Thymus (tissue), 11 donors: ENCODE data around the gene GDE1. TPM values are rescaled to one million over a fixed set of nuclear protein-coding genes. Genes with fewer than 3 reads are reported as not detected.
"Not testable (repeated sequence)": the region's sequence is repeated elsewhere in the genome, so short reads cannot be mapped to it uniquely, and the experiment has no call there.

Experiments
- DNase-seq, 9 donors: peaks; one replicate each; pipeline ENCODE4 v3.0.0-alpha.2; 2013; ENCODE audit warnings: low spot score in 9 of 9, low read depth in 6 of 9, missing footprints in 1 of 9
- H3K27ac ChIP-seq, 2 donors: one replicate each; pipeline ENCODE4 v1.5.1; 2013; ENCODE audit warnings: control low read depth in 1 of 2, low read depth in 1 of 2, low read length in 1 of 2, mild to moderate bottlenecking in 1 of 2, moderate library complexity in 1 of 2
- H3K27me3 ChIP-seq, 2 donors: one replicate each; pipeline ENCODE4 v1.5.1; 2013; ENCODE audit warnings: low read length in 1 of 2; ENCODE audit not compliant: control insufficient read depth in 2 of 2, insufficient read depth in 1 of 2
- H3K36me3 ChIP-seq, 2 donors: one replicate each; pipeline ENCODE4 v1.5.1; 2013; ENCODE audit warnings: low read length in 1 of 2, mild to moderate bottlenecking in 1 of 2, moderate library complexity in 1 of 2; ENCODE audit not compliant: control insufficient read depth in 2 of 2, insufficient read depth in 2 of 2
- H3K4me1 ChIP-seq, 2 donors: one replicate each; pipeline ENCODE4 v1.5.1; 2013; ENCODE audit warnings: low read length in 2 of 2; ENCODE audit not compliant: control insufficient read depth in 2 of 2, insufficient read depth in 2 of 2
- H3K4me3 ChIP-seq, 2 donors: one replicate each; pipeline ENCODE4 v1.5.1; 2013; ENCODE audit warnings: low read length in 2 of 2, control low read depth in 1 of 2, mild to moderate bottlenecking in 1 of 2
- H3K9me3 ChIP-seq, 2 donors: one replicate each; pipeline ENCODE4 v1.5.1; 2013; ENCODE audit warnings: low read length in 1 of 2, mild to moderate bottlenecking in 1 of 2; ENCODE audit not compliant: control insufficient read depth in 2 of 2, insufficient read depth in 1 of 2
- WGBS: extraction: QIAGEN DNeasy Blood & Tissue Kit; methylation state at CpG from one replicate; pipeline ENCODE4 v1.1.7; 2013; 5-methylcytosine and 5-hydroxymethylcytosine counted together
- polyA plus RNA-seq: library from polyadenylated mRNA; stranded (reverse); fragments of 200-250 nt; gene quantifications from one replicate; pipeline ENCODE4 v1.2.3, GENCODE V29; 2013
- total RNA-seq: library from RNA; stranded (reverse); fragments of 120-200 nt; gene quantifications from one replicate; pipeline ENCODE4 v1.2.4, GENCODE V29; 2013
- donor health status: healthy.

The GDE1 gene
- total and polyA plus RNA-seq, 2 donors: 19.7 to 26.0 TPM

DNA sequence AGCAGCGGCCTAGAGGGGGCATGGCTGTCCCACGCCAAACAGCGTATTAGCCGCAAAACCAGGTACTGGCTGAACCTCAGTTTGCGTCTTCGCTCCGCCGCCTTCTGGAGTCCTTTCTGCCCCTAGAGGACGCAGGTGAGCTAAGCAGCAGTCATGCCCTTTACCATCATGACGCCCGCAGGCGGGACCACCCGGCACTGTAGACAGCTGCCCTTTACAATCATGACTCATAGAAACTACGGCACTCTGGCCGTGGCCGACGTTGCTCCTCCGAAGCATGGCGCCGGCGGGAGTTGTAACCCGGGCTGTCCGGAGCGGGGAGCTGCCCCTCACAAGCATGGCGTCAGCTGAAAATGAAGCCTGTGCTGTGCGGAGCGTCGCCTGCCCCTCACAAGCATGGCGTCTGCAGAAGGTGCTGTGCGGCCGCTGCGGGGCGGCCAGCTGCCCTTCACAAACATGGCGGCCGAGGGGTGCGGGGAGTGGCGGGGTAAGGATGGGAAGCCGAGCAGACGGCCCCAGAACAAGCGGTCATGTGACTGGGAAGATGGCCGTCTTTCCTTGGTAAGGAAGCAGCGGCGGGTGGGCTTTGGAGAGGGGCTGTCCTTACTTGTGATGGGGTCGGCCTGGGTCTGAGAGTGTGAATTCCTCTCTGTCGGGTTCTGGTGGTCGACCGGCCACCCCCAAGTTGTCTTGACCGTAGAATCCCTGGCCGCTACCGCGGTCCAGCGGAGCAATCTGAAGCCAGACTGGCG is 33.5 kb upstream of the GDE1 start, which contains the start of gene VPS35L:
VPS35L (plus strand) TSS at position 518 of the 752 bp plus-strand sequence; CDS start at position 545, 27 bp downstream.
- peaks cover 0 to 3% of the 10 kb centered on the region in 2 donors for H3K36me3 ChIP-seq
- H3K4me1 ChIP-seq: peaks cover 2 to 9% of the 10 kb centered on the region in 2 donors
- peak within 1 kb of the TSS; percentile 75 to 84 for H3K4me3 ChIP-seq
- DNase-seq: peak; percentile 89 to 98 (median 96)
- H3K27me3 ChIP-seq: no peaks in the 10 kb centered on the region
- H3K27ac ChIP-seq: peak within 1 kb of the TSS; percentile 69 to 82
- WGBS: under 1% methylated on average over 53 of the region's 53 CpGs
- H3K9me3 ChIP-seq: no peaks in the 10 kb centered on the region

DNA sequence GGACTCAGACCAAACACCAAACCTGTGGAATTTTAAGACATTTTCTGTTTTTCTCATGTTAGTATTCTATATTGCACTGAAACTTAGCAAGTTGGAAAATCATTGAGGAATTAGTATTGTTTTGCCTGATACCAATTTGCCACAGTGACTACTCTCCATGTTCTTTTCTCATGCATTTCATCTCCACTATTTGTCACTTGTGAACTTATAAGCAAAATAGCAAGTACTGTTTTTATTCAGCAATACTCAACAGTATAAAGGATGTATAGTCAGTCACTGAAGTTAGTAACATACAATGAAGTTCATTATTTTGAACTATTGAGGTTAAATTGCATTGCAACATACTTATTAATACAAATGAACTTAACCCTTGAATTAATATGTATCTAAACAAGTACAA is 27.8 kb upstream of the GDE1 start:
- no peak for DNase-seq
- peaks cover 0 to 12% of the 10 kb centered on the region in 2 donors for H3K36me3 ChIP-seq
- H3K4me1 ChIP-seq: peaks cover 0 to under 1% of the 10 kb centered on the region in 2 donors
- H3K9me3 ChIP-seq: no peaks in the 10 kb centered on the region
- no peak overlapping the region for H3K27ac ChIP-seq
- no peaks in the 10 kb centered on the region for H3K27me3 ChIP-seq
- no peak overlapping the region for H3K4me3 ChIP-seq

DNA sequence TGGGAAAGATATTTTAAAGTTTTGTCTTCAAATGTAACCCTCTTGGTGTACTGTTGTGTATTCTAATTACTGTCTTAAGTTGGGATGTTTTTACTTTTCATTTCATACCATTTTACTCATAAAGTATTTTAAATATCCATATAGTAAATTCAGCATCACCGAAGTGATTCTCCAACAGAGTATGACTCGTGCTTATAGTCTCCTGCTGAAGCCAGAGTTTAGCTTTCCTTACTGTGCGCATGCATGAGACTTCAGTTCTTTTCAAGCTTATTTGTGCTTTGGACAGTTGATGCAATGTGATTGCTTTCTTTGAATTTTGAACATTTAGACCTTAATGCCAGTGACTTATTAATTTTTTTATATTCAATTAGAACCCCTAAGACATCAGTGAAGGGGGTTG is 26.2 kb upstream of the GDE1 start:
- no peak for DNase-seq
- Histone ChIP-seq H3K36me3 (peaks cover 0 to 12% of the 10 kb centered on the region in 2 donors), H3K9me3 (no peaks in the 10 kb centered on the region), H3K4me1 (no peaks in the 10 kb centered on the region), H3K27me3 (no peaks in the 10 kb centered on the region), H3K27ac (no peak overlapping the region), H3K4me3 (no peak overlapping the region)
- WGBS: 98% methylated on average over 3 of the region's 3 CpGs

- not testable (repeated sequence) for H3K27me3 ChIP-seq, H3K4me3 ChIP-seq, H3K4me1 ChIP-seq, DNase-seq, H3K27ac ChIP-seq, H3K9me3 ChIP-seq
- peaks cover 6 to 24% of the 10 kb centered on the region in 2 donors for H3K36me3 ChIP-seq
- 85% methylated on average over 10 of the region's 10 CpGs for WGBS
Observed at GRCh38 chr16:19543278-19543996, 21.5 kb upstream of the GDE1 start.

GRCh38 chr16:19542138-19542821 is 20.4 kb upstream of the GDE1 start:
- WGBS: 98% methylated on average over 3 of the region's 3 CpGs
- H3K9me3 ChIP-seq: no peaks in the 10 kb centered on the region
- H3K4me1 ChIP-seq: no peaks in the 10 kb centered on the region
- no peaks in the 10 kb centered on the region for H3K27me3 ChIP-seq
- H3K27ac ChIP-seq: no peak overlapping the region
- peak in 1 of 9 donors; percentile 23 for DNase-seq
- no peak overlapping the region for H3K4me3 ChIP-seq
- H3K36me3 ChIP-seq: peaks cover 6 to 26% of the 10 kb centered on the region in 2 donors

DNA sequence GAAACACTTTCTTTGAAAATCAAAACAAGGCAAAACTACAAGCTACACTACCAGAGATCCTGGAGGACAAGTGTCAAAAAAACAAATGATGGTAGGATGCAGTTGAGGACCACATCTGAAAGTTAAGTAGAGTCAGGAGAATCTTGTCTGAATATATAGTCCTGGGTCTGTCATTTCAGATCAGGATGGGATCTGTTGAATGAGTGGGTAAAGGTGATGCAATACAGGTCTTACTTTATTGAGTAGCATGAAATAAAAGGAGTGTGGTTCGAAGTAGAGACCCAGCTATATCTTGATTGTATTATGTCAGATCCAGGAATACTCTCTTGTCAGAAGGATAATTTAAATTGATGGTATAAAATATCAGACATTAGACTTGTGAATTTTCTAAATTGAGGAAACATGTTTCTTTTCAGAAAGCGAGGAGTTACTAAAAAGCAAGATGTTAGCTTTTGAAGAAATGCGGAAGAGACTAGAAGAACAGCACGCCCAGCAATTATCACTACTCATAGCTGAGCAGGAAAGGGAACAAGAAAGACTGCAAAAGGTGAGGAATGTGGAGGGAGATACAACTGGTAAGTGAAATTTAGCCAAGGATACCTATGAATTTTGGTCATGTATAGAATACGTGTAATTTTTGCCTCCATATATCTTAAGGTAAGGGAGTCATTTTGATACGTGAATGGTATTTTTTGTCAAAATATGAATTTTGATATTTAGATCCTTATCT is 18.5 kb upstream of the GDE1 start:
- WGBS: 99% methylated on average over 6 of the region's 6 CpGs
- H3K36me3 ChIP-seq: peaks cover 19 to 37% of the 10 kb centered on the region in 2 donors

DNA sequence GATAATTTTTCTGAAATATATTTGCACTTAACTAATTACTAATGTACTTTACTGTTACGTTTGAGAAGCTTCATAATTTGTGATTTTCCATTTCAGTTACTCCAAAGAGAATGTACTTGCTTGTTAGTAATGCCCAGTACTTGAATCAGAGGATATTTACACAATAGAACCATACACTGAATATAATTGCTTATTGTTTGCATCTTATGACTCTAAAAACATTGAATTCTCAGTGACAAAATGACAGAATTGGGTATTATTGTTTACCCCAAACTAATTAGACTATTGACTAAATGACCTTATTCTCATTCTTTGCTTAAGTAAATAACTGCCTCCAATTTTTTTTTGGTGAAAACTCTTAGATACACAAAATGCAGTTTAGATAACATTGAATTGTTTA is 10.7 kb upstream of the GDE1 start:
- Histone ChIP-seq H3K27me3 (no peaks in the 10 kb centered on the region), H3K4me1 (no peaks in the 10 kb centered on the region), H3K27ac (no peak overlapping the region), H3K36me3 (peaks cover 21 to 40% of the 10 kb centered on the region in 2 donors), H3K4me3 (no peak overlapping the region), H3K9me3 (no peaks in the 10 kb centered on the region)
- WGBS: 45% methylated on average over 1 of the region's 1 CpG
- no peak for DNase-seq

More for the DNA sequence above, 18.5 kb upstream of the GDE1 start:
- no peak for DNase-seq
- no peak overlapping the region for H3K4me3 ChIP-seq
- H3K27ac ChIP-seq: no peak overlapping the region
- H3K27me3 ChIP-seq: no peaks in the 10 kb centered on the region
- no peaks in the 10 kb centered on the region for H3K9me3 ChIP-seq
- H3K4me1 ChIP-seq: no peaks in the 10 kb centered on the region

GRCh38 chr16:19528666-19529065 is 6.8 kb upstream of the GDE1 start:
- no peaks in the 10 kb centered on the region for H3K27me3 ChIP-seq
- no peak overlapping the region for H3K4me3 ChIP-seq
- peaks cover 5% of the 10 kb centered on the region in 2 donors for H3K4me1 ChIP-seq
- no peaks in the 10 kb centered on the region for H3K9me3 ChIP-seq
- no peak overlapping the region for H3K27ac ChIP-seq
- WGBS: over 99% methylated on average over 3 of the region's 3 CpGs
- no peak for DNase-seq
- H3K36me3 ChIP-seq: peaks cover 8 to 18% of the 10 kb centered on the region in 2 donors
